GM12878 (cell line): ENCODE results near the gene SLC39A2. TPM values are rescaled to one million over a fixed set of nuclear protein-coding genes. Genes with fewer than 3 reads are reported as not detected.

Experiments
- BACH1 ChIP-seq: fragments of 450-650 bp; IDR thresholded peaks from 2 replicates; pipeline ENCODE4 v1.6.1; 2017; ENCODE audit warnings: mild to moderate bottlenecking, borderline replicate concordance
- CBX3 ChIP-seq: fragments of 200-600 bp; sonication (generic); IDR thresholded peaks from 2 replicates; pipeline ENCODE4 v1.6.1; 2016; ENCODE audit warnings: low read depth, borderline replicate concordance
- CHD1 ChIP-seq: IDR thresholded peaks from 2 replicates; pipeline ENCODE4 v1.6.1; 2012; ENCODE audit warnings: low read depth, low read length, improper control_type of control experiment
- IRF3 ChIP-seq: fragments of 450-650 bp; IDR thresholded peaks from 2 replicates; pipeline ENCODE4 v1.6.1; 2014; ENCODE audit warnings: mild to moderate bottlenecking
- MYB ChIP-seq: fragments of 150-350 bp; IDR thresholded peaks from 2 replicates; pipeline ENCODE4 v1.6.1; 2014; ENCODE audit warnings: mild to moderate bottlenecking, low read depth, low read length, borderline replicate concordance
- NFXL1 ChIP-seq: fragments of 450-650 bp; IDR thresholded peaks from 2 replicates; pipeline ENCODE4 v1.6.1; 2017; ENCODE audit warnings: antibody characterized with exemption, mild to moderate bottlenecking, borderline replicate concordance
- RELA ChIP-seq: fragments of 450-650 bp; IDR thresholded peaks from 2 replicates; pipeline ENCODE4 v1.8.0; 2014; ENCODE audit warnings: borderline replicate concordance; ENCODE audit not compliant: partially characterized antibody
- SIN3A ChIP-seq: IDR thresholded peaks from 2 replicates; pipeline ENCODE4 v1.6.1; 2012; ENCODE audit warnings: low read depth, low read length, improper control_type of control experiment
- SREBF2 ChIP-seq: IDR thresholded peaks from 2 replicates; pipeline ENCODE4 v1.6.1; 2012; ENCODE audit warnings: mild to moderate bottlenecking, low read length
- YY1 ChIP-seq: IDR thresholded peaks from 2 replicates; pipeline ENCODE4 v1.6.1; 2011; ENCODE audit warnings: low read depth, mild to moderate bottlenecking, low read length
- polyA plus RNA-seq, 11 experiments: library from polyadenylated mRNA; depleted of rRNA in 4 of 11; unstranded in 6 of 11; stranded (reverse) in 5 of 11; fragments of >200 nt; fragmentation: Nextera tagmentation in 4 of 11; fragmentation: Illumina TruSeq in 1 of 11; extraction: Ambion mirVana in 4 of 11; extraction: Trizol in 1 of 11; gene quantifications; 1 replicate in 1 of 11; 2 replicates in 10 of 11; pipeline versions ENCODE4 v1.2.1 to v1.2.3, GENCODE V29; 2011 to 2016; ENCODE audit warnings: inconsistent platforms in 2 of 11, missing spikeins in 2 of 11, low read depth in 1 of 11
- total RNA-seq, 4 experiments: library from RNA; depleted of rRNA in 3 of 4; stranded (reverse); fragments of >200 nt in 3 of 4; fragmentation: Illumina TruSeq in 1 of 4; extraction: Trizol in 1 of 4; gene quantifications; 2 replicates each; pipeline versions ENCODE4 v1.2.1 to v1.2.3, GENCODE V29; 2013 to 2021
- TF ChIP-seq, protein P1 (sequence below): fragments of 450-650 bp; conservative IDR thresholded peaks from 2 replicates; pipeline ENCODE4 v1.6.1; 2017; ENCODE audit warnings: mild to moderate bottlenecking, moderate library complexity
- TF ChIP-seq, protein P2 (sequence below): fragments of 450-650 bp; formaldehyde crosslinking; IDR thresholded peaks from 2 replicates; pipeline ENCODE4 v1.4.0; 2020; ENCODE audit warnings: mild to moderate bottlenecking, moderate library complexity

The SLC39A2 gene
- total and polyA plus RNA-seq, 10 of the 15 experiments (the other 5 are each of a cell fraction or from before 2014, with no cell fraction given) = 0.06 to 0.14 (median 0.11) TPM; not detected in 6

GRCh38 chr14:21026988-21027315 is 27.9 kb downstream of the SLC39A2 start (continued):
- TF ChIP-seq, protein P1, sequence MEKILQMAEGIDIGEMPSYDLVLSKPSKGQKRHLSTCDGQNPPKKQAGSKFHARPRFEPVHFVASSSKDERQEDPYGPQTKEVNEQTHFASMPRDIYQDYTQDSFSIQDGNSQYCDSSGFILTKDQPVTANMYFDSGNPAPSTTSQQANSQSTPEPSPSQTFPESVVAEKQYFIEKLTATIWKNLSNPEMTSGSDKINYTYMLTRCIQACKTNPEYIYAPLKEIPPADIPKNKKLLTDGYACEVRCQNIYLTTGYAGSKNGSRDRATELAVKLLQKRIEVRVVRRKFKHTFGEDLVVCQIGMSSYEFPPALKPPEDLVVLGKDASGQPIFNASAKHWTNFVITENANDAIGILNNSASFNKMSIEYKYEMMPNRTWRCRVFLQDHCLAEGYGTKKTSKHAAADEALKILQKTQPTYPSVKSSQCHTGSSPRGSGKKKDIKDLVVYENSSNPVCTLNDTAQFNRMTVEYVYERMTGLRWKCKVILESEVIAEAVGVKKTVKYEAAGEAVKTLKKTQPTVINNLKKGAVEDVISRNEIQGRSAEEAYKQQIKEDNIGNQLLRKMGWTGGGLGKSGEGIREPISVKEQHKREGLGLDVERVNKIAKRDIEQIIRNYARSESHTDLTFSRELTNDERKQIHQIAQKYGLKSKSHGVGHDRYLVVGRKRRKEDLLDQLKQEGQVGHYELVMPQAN = no peak
- TF ChIP-seq CHD1 (no peak), IRF3 (no peak), BACH1 (no peak), SIN3A (no peak), SREBF2 (no peak), MYB (no peak), NFXL1 (no peak), CBX3 (no peak), YY1 (no peak), RELA (no peak)
- TF ChIP-seq, protein P2, sequence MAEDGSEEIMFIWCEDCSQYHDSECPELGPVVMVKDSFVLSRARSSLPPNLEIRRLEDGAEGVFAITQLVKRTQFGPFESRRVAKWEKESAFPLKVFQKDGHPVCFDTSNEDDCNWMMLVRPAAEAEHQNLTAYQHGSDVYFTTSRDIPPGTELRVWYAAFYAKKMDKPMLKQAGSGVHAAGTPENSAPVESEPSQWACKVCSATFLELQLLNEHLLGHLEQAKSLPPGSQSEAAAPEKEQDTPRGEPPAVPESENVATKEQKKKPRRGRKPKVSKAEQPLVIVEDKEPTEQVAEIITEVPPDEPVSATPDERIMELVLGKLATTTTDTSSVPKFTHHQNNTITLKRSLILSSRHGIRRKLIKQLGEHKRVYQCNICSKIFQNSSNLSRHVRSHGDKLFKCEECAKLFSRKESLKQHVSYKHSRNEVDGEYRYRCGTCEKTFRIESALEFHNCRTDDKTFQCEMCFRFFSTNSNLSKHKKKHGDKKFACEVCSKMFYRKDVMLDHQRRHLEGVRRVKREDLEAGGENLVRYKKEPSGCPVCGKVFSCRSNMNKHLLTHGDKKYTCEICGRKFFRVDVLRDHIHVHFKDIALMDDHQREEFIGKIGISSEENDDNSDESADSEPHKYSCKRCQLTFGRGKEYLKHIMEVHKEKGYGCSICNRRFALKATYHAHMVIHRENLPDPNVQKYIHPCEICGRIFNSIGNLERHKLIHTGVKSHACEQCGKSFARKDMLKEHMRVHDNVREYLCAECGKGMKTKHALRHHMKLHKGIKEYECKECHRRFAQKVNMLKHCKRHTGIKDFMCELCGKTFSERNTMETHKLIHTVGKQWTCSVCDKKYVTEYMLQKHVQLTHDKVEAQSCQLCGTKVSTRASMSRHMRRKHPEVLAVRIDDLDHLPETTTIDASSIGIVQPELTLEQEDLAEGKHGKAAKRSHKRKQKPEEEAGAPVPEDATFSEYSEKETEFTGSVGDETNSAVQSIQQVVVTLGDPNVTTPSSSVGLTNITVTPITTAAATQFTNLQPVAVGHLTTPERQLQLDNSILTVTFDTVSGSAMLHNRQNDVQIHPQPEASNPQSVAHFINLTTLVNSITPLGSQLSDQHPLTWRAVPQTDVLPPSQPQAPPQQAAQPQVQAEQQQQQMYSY = no peak
- TF ChIP-seq, all 136 proteins: peak for 0
